ENCODE measurements around the gene PHETA2. TPM values are rescaled to one million over a fixed set of nuclear protein-coding genes. Genes with fewer than 3 reads are reported as not detected.

The PHETA2 gene
- total RNA-seq, 2 donors from 2014 or later: 8.5 to 11.2 TPM

DNA sequence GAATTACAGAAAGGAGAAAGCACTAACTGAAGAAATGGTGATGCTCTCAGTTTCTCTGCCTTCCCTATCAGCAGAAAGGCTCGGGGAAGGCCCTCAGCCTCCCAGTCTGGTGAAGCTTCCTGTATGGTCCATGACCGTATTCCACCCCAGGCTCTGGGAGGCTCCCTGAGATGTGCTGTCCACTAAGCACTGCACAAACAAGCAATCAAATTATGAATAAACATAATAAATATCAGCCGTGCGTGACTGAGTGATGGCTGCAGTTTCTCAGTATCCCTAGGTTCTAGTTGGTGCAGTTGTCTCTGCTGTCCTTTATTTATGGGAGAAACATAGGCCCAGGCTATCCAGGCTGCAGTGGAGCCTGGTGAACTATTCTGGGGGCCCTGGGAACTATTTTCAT lies 9.1 kb downstream of the PHETA2 start:
- intact Hi-C loops (cut with DNase I): no loop called here
- H3K27ac ChIP-seq: peak overlapping the region in 1 of 2 donors; percentile 31
- H3K4me1 ChIP-seq (replicated peaks): peaks cover 19% of the 10 kb centered on the region
- no peaks in the 10 kb centered on the region for H3K9me3 ChIP-seq
- TF ChIP-seq POLR2AphosphoS5 (IDR thresholded peaks at IDR 0.05): peak; percentile 76
- TF ChIP-seq POLR2A (IDR thresholded peaks at IDR 0.05): no peak
- 80% methylated on average over 4 of the region's 4 CpGs for WGBS
- no peaks in the 10 kb centered on the region for H3K27me3 ChIP-seq (replicated peaks; ENCODE audit: insufficient read depth)
- no peak for DNase-seq (ENCODE audit: low spot score)
- no peak overlapping the region for H3K4me3 ChIP-seq
- peaks cover 0 to 5% of the 10 kb centered on the region in 2 donors for H3K36me3 ChIP-seq

DNA sequence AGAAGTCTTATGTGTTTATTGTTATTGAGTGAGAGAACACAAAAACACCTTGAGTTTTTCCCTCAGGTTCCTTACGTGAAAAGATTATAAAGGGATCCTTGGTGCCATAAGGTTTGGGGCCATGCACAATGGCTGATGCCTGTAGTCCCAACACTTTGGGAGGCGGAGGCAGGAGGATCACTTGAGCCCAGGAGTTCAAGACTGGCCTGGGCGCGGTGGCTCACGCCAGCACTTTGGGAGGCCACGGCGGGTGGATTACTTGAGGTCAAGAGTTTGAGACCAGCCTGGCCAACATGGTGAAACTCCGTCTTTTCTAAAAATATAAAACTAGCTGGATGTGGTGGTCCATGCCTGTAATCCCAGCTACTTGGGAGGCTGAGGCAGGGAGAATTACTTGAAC lies 10.8 kb downstream of the PHETA2 start:
- Histone ChIP-seq H3K9me3 (no peaks in the 10 kb centered on the region), H3K36me3 (peaks cover 0 to 5% of the 10 kb centered on the region in 2 donors), H3K4me3 (no peak overlapping the region), H3K4me1 (replicated peaks) (peaks cover 11% of the 10 kb centered on the region), H3K27ac (no peak overlapping the region), H3K27me3 (replicated peaks; ENCODE audit: insufficient read depth) (no peaks in the 10 kb centered on the region)
- WGBS: 95% methylated on average over 8 of the region's 8 CpGs
- TF ChIP-seq POLR2AphosphoS5 (IDR thresholded peaks at IDR 0.05) (no peak), POLR2A (IDR thresholded peaks at IDR 0.05) (no peak)
- TF ChIP-seq, protein P1, sequence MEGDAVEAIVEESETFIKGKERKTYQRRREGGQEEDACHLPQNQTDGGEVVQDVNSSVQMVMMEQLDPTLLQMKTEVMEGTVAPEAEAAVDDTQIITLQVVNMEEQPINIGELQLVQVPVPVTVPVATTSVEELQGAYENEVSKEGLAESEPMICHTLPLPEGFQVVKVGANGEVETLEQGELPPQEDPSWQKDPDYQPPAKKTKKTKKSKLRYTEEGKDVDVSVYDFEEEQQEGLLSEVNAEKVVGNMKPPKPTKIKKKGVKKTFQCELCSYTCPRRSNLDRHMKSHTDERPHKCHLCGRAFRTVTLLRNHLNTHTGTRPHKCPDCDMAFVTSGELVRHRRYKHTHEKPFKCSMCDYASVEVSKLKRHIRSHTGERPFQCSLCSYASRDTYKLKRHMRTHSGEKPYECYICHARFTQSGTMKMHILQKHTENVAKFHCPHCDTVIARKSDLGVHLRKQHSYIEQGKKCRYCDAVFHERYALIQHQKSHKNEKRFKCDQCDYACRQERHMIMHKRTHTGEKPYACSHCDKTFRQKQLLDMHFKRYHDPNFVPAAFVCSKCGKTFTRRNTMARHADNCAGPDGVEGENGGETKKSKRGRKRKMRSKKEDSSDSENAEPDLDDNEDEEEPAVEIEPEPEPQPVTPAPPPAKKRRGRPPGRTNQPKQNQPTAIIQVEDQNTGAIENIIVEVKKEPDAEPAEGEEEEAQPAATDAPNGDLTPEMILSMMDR (IDR thresholded peaks at IDR 0.05): no peak
- intact Hi-C loops (cut with DNase I): no loop called here
- no peak for DNase-seq (ENCODE audit: low spot score)

DNA sequence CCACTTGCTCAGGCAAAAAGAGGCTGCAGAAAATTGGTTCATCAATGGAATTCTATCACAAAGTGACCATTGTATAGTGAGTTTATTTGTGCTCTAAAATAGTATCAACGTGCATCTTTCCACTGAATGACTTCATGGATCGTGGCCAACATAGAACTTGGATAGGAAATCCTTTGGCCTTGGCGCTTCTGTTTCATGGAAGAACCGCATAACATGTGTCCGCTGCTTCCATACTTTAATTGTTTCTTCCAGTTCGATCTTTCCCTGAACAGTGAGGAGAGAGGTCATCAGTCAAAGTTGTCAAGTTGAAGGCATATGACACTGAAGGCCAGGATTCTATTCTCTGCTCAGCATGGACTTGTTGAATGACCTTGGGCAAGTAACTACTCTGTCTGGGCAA lies 12.0 kb downstream of the PHETA2 start:
- Histone ChIP-seq H3K4me1 (replicated peaks) (peaks cover 11% of the 10 kb centered on the region), H3K27me3 (replicated peaks; ENCODE audit: insufficient read depth) (no peaks in the 10 kb centered on the region), H3K4me3 (no peak overlapping the region), H3K27ac (no peak overlapping the region), H3K36me3 (peaks cover 0 to 5% of the 10 kb centered on the region in 2 donors), H3K9me3 (no peaks in the 10 kb centered on the region)
- intact Hi-C loops (cut with DNase I): no loop called here
- WGBS: 65% methylated on average over 6 of the region's 6 CpGs
- TF ChIP-seq POLR2AphosphoS5 (IDR thresholded peaks at IDR 0.05): no peak
- TF ChIP-seq, protein P1 (IDR thresholded peaks at IDR 0.05): no peak
- no peak for TF ChIP-seq POLR2A (IDR thresholded peaks at IDR 0.05)
- DNase-seq (ENCODE audit: low spot score): no peak

DNA sequence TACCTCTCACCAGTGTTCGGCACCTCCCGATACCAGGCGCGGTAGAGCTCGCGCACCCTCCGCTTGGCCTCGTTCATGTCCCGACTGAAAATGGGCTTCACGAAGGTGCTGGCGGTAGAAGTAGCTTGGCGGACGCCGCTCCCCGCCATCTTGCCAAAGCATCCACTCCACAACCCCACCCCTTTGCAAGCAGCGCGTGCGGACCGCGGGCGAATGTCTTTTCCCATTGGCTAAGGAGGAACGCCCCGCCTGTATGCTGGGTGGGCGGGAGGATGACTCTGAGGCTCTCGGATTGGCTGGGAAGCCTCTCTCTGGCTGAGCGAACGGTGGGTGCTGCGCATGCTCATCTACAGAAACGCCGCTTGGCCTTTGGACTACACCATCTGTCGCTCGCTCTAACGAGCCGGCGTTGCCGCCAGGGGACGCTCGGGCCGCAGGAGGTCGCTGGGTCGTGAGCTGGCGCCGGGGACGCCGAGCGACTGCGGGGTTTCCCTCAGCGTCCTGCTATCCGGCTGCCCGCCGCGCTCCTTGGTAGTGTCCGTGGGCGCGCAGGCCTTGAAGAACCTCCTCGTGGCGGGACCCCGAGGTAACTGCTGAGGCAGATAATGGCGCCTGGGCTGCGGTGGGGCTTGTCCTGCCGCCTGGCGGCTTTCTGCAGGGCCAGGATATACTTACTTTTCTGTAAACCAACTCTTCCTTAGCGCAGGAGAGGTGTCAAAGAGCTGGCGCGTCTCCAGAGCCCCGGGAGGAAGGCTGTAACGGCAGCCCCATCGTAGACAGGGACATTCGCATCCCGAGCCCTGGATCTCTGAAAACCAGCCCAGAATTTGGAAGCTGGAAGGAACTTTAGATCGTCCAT lies 16.8 kb downstream of the PHETA2 start, which contains the start of gene NDUFA6:
Gene NDUFA6 (minus strand): TSS at position 177 of the 859 bp plus-strand sequence. CDS start 28 bp downstream, at position 149.
- peak within 1 kb of the TSS; percentile 90 to 92 for H3K27ac ChIP-seq
- under 1% methylated on average over 66 of the region's 71 CpGs for WGBS

DNA sequence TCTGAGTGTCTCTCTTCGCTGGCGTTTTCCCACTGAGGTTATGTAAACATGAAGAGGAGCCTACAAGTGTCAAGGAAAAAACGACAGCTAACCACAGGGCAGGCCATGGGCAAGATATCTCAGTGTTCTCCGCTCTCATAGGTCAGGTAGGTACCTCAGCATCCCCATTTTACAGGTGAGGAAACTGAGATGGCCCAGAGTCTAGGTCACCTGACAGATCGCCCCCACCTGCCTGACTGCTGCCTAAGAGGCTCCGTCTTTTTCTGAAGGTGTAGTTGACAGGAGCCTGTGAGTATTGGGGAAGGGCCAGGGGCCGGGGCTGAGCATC lies 17.4 kb downstream of the PHETA2 start:
- H3K9me3 ChIP-seq: no peaks in the 10 kb centered on the region
- WGBS: 27% methylated on average over 7 of the region's 7 CpGs

More for the DNA sequence above, 16.8 kb downstream of the PHETA2 start, which contains the start of gene NDUFA6:
- H3K4me3 ChIP-seq: peak within 1 kb of the TSS; percentile 62 to 68
- DNase-seq (ENCODE audit: low spot score): peak; percentile 100
- peaks cover 0 to under 1% of the 10 kb centered on the region in 2 donors for H3K36me3 ChIP-seq
- TF ChIP-seq POLR2AphosphoS5 (IDR thresholded peaks at IDR 0.05) (peak; percentile 100), POLR2A (IDR thresholded peaks at IDR 0.05) (peak; percentile 90)
- TF ChIP-seq, protein P1 (IDR thresholded peaks at IDR 0.05): peak; percentile 87 to 100 (median 94)
- intact Hi-C loops (cut with DNase I): loop anchor here (2.0 kb wide), 1 partner anchor 346 kb away; no protein-coding TSS in a partner anchor
- no peaks in the 10 kb centered on the region for H3K4me1 ChIP-seq (replicated peaks)
- no peaks in the 10 kb centered on the region for H3K9me3 ChIP-seq
- H3K27me3 ChIP-seq (replicated peaks; ENCODE audit: insufficient read depth): no peaks in the 10 kb centered on the region

More for the DNA sequence above, 17.4 kb downstream of the PHETA2 start:
- H3K36me3 ChIP-seq: no peaks in the 10 kb centered on the region
- TF ChIP-seq, protein P1 (IDR thresholded peaks at IDR 0.05): no peak
- TF ChIP-seq POLR2A (IDR thresholded peaks at IDR 0.05) (no peak), POLR2AphosphoS5 (IDR thresholded peaks at IDR 0.05) (no peak)
- no peaks in the 10 kb centered on the region for H3K4me1 ChIP-seq (replicated peaks)
- intact Hi-C loops (cut with DNase I): loop anchor here (2.0 kb wide), 1 partner anchor 345 kb away; no protein-coding TSS in a partner anchor
- peak overlapping the region; percentile 62 to 68 for H3K4me3 ChIP-seq
- H3K27me3 ChIP-seq (replicated peaks; ENCODE audit: insufficient read depth): no peaks in the 10 kb centered on the region
- peak overlapping the region; percentile 85 to 92 for H3K27ac ChIP-seq
- DNase-seq (ENCODE audit: low spot score): no peak
